Measurements from ENCODE around the gene BSDC1.

BSDC1 gene

GRCh38 chr1:32336591-32336932 is 57.7 kb downstream of the BSDC1 start:
- TF ChIP-seq CTCF (IDR thresholded peaks at IDR 0.05; ENCODE audit: control insufficient read depth, insufficient read depth, low read depth, low read length, missing control alignments), result no peak
- no peak for DNase-seq (ENCODE audit: low read depth)
- H3K4me3 ChIP-seq (ENCODE audit: control insufficient read depth, low read depth, low read length), result no peak overlapping the region

- H3K4me3 ChIP-seq (ENCODE audit: control insufficient read depth, low read depth, low read length), result peak within 1 kb of the TSS; percentile 59
- no peak for TF ChIP-seq CTCF (IDR thresholded peaks at IDR 0.05; ENCODE audit: control insufficient read depth, insufficient read depth, low read depth, low read length, missing control alignments)
- DNase-seq (ENCODE audit: low read depth), result no peak
These were observed 58.3 kb downstream of the BSDC1 start, which contains the start of gene MARCKSL1 for GRCh38 chr1:32335790-32336590. TSS of gene MARCKSL1 (minus strand) at chr1:32336233. CDS start at chr1:32336033, 200 bp downstream.

- peak overlapping the region; percentile 59 for H3K4me3 ChIP-seq (ENCODE audit: control insufficient read depth, low read depth, low read length)
- TF ChIP-seq CTCF (IDR thresholded peaks at IDR 0.05; ENCODE audit: control insufficient read depth, insufficient read depth, low read depth, low read length, missing control alignments), result no peak
- DNase-seq (ENCODE audit: low read depth), result no peak
These were observed 58.8 kb downstream of the BSDC1 start for GRCh38 chr1:32335535-32335789.

- no peak for DNase-seq (ENCODE audit: low read depth)
- peak overlapping the region; percentile 59 for H3K4me3 ChIP-seq (ENCODE audit: control insufficient read depth, low read depth, low read length)
- TF ChIP-seq CTCF (IDR thresholded peaks at IDR 0.05; ENCODE audit: control insufficient read depth, insufficient read depth, low read depth, low read length, missing control alignments), result peak; percentile 54
These were observed 59.2 kb downstream of the BSDC1 start for GRCh38 chr1:32334864-32335534.

GRCh38 chr1:32334274-32334861 is 59.9 kb downstream of the BSDC1 start:
- peak overlapping the region; percentile 59 for H3K4me3 ChIP-seq (ENCODE audit: control insufficient read depth, low read depth, low read length)
- TF ChIP-seq CTCF (IDR thresholded peaks at IDR 0.05; ENCODE audit: control insufficient read depth, insufficient read depth, low read depth, low read length, missing control alignments), result no peak
- DNase-seq (ENCODE audit: low read depth), result no peak

GRCh38 chr1:32333251-32333963 is 60.8 kb downstream of the BSDC1 start:
- H3K4me3 ChIP-seq (ENCODE audit: control insufficient read depth, low read depth, low read length), result no peak overlapping the region
- DNase-seq (ENCODE audit: low read depth), result no peak
- no peak for TF ChIP-seq CTCF (IDR thresholded peaks at IDR 0.05; ENCODE audit: control insufficient read depth, insufficient read depth, low read depth, low read length, missing control alignments)

All from AG09309 (cell line).